Stimulated activated CD8-positive, alpha-beta memory T cell treated with anti-CD3 and anti-CD28 coated beads, Interleukin-4, amount 100 ng/mL, for 48 hours (primary cell): ENCODE measurements around the gene UROS.

Source experiments
- DNase-seq: peaks from one replicate; pipeline ENCODE4 v3.0.0-alpha.2; 2020

The UROS gene

DNA sequence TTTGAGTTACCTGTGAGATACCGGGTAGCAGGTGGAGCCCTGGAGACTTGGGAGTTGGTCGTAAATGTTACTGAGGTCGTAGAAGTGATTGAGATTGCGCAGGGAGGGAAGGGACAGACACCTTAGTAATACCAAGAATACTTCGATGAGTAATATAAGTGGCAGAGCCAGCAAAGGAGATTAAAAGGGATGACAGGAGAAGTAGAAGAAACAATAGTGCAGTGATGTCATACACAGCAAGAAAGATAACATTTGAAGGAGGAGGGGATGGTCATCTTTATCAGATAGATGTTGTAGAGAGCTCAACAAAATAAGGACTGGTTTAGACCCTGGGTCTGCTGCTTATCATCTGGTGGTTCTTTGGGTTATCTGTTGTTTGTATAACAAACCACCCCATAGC lies 5.3 kb upstream of the UROS start:
- no peak for DNase-seq

DNA sequence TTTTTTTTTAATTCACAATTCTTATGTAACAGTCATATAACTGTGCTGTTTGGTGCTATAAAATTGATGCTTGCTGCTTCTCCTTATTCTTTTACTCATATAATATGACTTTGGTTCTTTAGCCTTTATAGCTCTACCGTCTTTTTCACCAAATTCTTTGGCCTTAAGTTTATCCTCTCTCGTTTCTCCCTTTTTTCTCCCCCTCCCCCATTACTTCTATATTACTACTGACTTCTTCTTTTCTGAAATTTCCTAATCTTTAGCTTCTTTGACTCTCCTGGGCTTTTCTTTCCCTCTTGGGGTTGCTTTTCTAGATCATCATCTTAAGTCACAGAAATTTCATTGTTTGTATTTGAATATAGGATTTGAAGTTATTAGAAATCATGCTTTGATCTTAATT lies 4.1 kb upstream of the UROS start:
- DNase-seq: no peak

- DNase-seq: no peak
Measured at GRCh38 chr10:125824736-125825135, 1.7 kb upstream of the UROS start.

- DNase-seq: peak; percentile 38
Measured at GRCh38 chr10:125823663-125824251, 699 bp upstream of the UROS start.

GRCh38 chr10:125820701-125821100 lies 2.4 kb downstream of the UROS start:
- DNase-seq: no peak

DNA sequence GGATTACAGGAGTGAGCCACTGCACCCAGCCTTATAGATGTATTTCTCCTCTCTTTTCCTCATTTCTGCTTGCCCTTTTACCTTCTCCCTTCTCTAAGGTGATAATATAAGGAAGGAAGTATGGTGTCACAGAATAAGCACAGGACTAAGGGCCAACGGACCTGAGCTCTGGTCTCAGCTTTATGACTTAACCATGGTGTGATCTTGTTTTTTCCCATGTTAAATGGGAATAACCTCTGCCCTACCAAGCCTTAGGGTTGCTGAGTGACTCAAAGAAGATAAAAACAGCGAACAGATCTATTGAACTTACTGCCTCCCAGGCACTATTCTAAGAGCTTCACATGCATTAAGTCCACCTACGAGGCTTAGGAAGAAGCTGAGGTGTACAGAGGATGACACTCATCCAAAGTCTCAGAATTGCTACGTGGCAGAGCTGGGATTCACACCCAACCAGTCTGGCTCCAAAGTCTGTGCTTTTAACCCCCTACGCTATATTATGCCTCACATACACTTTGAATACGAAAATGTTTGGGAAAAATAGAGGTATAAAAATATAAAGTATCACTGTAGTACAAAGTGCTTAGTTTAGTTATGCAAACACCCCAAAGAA lies 5.6 kb downstream of the UROS start:
- no peak for DNase-seq

DNA sequence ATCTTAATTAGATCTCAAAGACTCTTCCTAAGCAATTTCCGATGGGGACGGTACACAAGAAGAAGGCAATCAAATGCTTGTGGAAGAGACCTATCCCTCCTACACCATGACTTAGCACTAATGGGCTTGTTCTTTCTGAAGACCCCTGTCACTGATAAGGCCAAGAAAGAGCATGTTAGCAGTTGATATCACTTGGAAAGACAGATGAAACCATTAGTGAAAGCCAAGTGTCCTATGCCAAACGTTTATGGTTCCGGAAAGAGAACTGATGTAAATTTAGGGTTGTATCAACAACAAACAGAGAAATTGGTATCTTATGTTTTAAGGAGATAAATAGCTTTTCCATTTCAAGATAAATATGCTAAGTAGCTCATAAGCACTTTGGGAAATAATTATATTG lies 6.5 kb downstream of the UROS start:
- DNase-seq: no peak

DNA sequence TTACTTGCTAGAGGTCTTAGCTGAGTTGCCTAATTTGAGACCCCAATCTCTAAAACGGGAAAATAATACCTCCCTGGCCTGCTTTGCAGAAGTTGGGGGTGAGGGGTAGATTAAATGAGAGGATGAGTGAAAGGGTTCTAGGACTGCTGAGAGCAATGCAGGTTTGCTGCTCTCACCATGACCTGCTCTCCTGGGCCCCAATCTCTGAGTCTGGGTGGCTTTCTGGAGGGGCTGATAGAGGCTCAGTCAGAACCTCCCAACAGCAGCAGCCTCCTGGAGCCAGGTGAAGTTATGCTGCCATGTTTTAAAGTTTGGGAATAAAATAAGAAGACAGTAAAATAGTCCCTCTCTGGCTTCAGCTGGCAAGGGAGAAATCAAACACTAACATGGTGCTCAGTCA lies 7.3 kb downstream of the UROS start:
- no peak for DNase-seq

DNA sequence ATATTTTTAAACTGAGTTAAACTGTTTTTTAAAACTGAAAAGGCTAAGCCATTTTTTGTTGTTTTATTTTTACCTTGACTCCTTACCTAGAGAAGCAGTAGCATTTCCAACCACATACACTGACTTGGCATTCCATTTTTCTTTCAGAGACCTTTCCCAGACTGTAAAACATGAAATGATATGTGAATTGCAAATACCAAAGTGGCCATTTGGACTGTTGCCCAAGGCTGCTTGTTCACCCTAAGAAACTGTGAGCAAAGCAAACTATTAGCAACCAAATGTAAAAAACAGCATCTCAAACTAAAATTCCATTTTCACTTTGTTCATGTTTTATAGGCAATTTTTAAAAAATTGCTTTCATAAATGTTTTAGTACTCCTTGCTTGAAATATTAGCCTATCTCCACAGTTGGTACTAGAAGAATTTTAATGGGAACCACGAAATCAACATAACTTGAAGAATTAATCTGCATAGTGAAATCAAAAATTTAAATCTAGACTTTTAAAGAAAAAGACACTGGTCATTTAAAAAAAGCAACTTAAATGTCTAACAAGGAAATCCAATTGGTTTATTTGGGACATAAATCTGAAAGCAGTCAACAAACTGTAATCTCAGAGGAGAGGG lies 10.8 kb downstream of the UROS start:
- no peak for DNase-seq

DNA sequence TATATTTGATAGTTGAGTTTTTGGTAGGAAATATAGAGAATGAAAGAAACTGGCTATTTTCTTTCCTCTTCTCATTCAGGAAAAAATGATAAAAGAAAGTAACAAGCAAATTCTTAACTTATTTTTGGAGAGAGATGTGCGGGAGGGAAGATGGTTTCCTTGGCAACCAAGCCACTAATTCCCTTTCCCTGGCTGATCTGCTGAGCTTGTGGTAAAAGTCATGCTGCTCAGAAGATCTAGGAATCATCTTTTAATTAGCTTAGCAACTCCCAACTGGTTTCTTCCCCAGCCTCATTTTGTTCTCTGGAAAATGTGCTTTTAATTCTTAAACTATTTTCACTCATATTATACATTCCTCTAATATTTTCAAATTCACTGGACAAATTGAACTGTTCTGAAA lies 11.8 kb downstream of the UROS start:
- DNase-seq: no peak

DNA sequence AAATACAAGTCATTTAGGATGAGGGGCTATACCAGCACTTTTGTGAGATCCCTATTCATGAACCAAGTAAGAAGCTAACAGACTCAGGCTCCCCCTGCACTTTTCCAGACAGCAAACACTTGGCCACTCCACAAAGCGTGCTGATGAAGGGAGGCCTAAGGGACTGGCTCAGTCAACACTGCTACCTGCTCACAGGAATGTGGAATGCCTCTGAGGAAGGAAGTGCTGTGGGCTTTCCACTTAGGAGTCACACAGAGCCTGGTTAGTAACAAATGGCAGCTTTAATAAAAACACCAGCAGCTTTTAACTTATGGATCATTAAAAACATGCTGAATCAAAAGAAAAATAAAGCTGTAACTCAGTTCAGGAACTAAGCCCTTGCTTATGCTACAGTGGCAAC lies 15.0 kb downstream of the UROS start:
- no peak for DNase-seq

GRCh38 chr10:125802739-125803138 lies 20.3 kb downstream of the UROS start:
- DNase-seq: no peak

DNA sequence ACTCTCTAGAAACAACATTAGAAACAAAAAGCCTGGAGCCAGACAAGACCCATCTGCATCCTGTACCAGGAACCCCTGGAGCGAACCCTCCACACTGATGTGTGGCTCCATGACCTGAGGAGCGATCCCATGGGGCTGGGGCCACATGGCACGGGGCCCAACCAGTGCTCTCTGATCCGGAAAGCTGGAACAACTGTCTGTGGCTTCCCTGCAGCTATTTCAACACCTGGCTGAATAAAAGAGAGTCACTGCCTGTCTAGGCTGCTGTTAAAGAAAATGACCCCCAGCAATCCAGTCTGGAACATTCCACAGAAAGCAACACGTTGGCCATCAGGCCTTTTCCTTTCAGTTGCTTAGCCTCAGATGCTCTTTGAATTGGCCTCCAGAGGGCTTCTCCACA lies 20.9 kb downstream of the UROS start:
- no peak for DNase-seq

- no peak for DNase-seq
Measured at GRCh38 chr10:125801574-125801973, 21.5 kb downstream of the UROS start.

DNA sequence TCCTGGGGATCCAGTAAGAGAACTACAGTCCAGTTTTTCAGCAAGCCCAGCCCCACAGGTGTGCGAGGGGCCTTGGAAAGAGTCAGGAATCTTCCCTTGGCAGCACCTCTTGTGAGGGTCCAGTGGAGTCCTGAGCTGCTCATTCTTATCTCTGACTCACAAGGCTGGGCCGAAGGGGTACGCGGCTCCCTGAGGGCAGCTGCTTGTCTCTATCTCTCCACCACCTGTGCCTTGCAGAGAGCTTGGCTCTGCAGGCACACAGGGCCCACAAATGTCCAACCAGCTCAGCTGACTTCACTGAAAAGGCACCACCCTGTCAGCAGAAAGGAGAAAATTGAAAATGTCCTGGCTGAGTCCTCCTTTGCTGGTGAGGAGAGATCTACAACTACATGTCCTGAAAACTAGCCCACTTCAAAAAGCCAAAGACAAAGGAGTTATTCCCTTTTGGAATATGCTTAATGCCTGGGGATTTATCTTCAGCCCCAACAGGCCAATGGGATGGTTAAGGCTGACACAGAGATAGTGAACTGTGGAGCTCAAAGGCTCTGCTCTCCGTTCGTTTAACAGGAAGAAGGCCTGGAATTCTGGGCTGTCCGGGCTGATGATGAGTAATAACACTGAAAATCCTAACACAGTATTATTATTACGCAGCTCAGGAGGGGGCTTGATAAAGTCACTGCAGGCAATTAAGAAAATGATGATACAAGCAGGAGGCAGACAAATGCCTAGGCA lies 23.4 kb downstream of the UROS start:
- DNase-seq: no peak

GRCh38 chr10:125797994-125798662 lies 24.9 kb downstream of the UROS start:
- no peak for DNase-seq

- no peak for DNase-seq
Measured at GRCh38 chr10:125797424-125797823, 25.6 kb downstream of the UROS start.

- no peak for DNase-seq
Measured at GRCh38 chr10:125795637-125796190, 27.3 kb downstream of the UROS start.

DNA sequence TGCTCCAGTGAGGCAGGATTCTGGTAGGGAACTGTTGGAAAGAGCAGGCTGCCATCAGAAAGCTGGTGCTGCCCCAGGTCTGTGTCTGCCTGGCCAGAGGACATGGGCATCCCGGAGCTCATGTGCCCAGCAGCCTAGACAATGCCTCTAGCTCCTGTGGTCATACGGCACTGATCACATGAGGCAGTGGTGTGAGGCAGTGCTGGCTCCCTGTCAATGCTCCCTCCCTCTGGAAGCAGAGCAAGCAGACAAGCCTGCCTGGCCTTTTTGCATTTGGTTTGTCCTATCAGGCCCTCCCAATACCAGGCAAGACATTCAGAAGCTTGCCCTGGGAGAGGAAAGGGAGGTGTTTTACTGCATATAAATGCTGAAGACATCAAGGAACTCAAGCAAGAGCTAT lies 27.9 kb downstream of the UROS start:
- DNase-seq: no peak

- no peak for DNase-seq
Measured at GRCh38 chr10:125792342-125793300, 30.4 kb downstream of the UROS start.

- no peak for DNase-seq
Measured at GRCh38 chr10:125788156-125789034, 34.7 kb downstream of the UROS start.
